ENCODE measurements around the gene VCPKMT. TPM values are rescaled to one million over a fixed set of nuclear protein-coding genes. Genes with fewer than 3 reads are reported as not detected.

VCPKMT gene
- total and polyA plus RNA-seq, 8 donors = 5.8 to 21.5 (median 15.6) TPM

DNA sequence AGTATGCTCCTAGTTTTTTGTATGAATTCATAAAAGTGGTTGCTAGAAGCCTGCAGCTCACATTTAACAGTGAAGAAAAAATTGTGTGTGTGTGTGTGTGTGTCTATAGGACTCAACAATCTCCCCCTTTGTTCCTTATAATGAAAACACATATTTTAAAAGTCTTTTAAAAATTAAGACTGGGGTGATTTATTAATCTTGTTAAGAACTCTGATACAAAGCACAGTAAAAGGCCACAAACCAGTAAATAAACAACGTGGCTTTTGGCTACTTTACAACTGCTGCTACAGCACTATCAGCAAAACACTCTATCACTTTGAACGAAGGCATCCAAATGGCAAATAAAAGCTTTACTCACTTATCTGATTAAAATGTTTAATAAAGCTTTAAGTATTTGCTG is 594 bp upstream of the VCPKMT start:
- DNase-seq (peak in 1 of 4 donors; percentile 51), ATAC-seq (peak; percentile 1)
- peaks cover 6 to 26% of the 10 kb centered on the region in 2 donors for H3K4me1 ChIP-seq
- H3K4me3 ChIP-seq = peak overlapping the region; percentile 56 to 71
- H3K27me3 ChIP-seq = no peaks in the 10 kb centered on the region
- peak overlapping the region; percentile 84 to 94 for H3K27ac ChIP-seq
- peaks cover 0 to 58% of the 10 kb centered on the region in 2 donors for H3K36me3 ChIP-seq
- intact Hi-C loops (cut with DNase I) = no loop called here
- TF ChIP-seq, protein P1, sequence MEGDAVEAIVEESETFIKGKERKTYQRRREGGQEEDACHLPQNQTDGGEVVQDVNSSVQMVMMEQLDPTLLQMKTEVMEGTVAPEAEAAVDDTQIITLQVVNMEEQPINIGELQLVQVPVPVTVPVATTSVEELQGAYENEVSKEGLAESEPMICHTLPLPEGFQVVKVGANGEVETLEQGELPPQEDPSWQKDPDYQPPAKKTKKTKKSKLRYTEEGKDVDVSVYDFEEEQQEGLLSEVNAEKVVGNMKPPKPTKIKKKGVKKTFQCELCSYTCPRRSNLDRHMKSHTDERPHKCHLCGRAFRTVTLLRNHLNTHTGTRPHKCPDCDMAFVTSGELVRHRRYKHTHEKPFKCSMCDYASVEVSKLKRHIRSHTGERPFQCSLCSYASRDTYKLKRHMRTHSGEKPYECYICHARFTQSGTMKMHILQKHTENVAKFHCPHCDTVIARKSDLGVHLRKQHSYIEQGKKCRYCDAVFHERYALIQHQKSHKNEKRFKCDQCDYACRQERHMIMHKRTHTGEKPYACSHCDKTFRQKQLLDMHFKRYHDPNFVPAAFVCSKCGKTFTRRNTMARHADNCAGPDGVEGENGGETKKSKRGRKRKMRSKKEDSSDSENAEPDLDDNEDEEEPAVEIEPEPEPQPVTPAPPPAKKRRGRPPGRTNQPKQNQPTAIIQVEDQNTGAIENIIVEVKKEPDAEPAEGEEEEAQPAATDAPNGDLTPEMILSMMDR (IDR thresholded peaks at IDR 0.05) = no peak
- H3K9me3 ChIP-seq = no peaks in the 10 kb centered on the region

DNA sequence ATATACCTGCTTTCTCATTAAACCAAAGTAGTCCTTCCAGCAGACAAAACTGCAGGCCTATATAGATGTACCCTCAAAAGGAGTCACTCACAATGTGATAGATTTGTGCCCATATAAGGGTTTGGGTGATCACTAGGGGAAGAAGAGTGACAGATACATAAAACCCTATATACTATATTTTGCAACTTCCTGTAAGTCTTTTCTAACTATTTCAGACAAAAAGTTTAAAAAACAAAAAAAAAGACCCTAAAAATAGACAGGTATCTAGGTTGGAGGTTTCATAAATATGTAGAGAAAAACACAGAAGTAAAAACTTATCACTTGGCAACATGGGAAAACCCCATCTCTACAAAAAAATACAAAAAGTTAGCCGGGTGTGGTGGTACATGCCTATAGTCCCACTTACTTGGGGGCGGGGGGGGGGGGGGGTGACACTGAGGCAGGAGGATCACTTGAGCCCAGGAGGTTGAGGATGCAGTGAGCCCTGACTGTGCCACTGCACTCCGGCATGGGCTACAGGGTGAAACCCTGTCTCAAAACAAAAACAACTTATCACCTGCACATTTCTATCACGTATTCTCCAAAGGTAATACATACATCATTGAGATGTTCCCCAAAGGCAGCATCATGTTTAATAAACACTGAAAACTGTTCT is 2.9 kb downstream of the VCPKMT start:
- Histone ChIP-seq H3K9me3 (no peaks in the 10 kb centered on the region), H3K36me3 (peaks cover 0 to 70% of the 10 kb centered on the region in 2 donors), H3K4me1 (peaks cover 6 to 26% of the 10 kb centered on the region in 2 donors), H3K27me3 (no peaks in the 10 kb centered on the region), H3K4me3 (no peak overlapping the region), H3K27ac (no peak overlapping the region)
- DNase-seq (no peak), ATAC-seq (no peak)
- intact Hi-C loops (cut with DNase I) = no loop called here
- TF ChIP-seq, protein P1 (IDR thresholded peaks at IDR 0.05) = no peak

DNA sequence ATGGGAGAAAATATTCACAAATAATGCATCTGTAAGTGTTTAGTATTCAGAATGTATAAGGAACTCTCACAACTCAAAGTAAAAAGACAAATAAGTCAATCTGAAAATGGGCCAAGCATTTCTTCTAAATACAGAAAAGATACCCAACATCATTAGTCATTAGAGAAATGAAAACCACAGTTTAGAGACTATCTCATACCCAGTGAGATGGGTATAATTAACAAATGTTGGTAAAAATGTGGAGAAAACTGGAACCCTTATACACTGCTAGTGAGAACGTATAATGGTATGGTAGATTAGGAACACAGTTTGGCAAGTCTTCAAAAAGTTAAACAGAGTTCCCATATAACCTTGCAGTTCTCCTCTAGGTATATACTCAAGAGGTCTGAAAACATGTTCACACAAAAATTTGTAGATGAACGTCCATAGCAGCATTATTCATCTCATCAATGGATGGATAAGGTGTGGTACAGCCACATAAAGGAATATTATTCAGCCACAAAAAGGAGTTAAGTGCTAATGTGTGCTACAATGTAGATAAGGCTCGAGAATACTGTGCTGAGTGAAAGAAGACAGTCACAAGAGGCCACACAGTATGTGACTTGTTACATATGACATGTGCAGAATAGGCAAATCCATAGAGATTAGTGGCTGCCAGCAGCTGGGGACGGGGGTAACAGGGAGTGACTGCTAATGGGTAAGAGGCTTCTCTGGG is 5.9 kb downstream of the VCPKMT start:
- H3K27me3 ChIP-seq = no peaks in the 10 kb centered on the region
- H3K36me3 ChIP-seq = peaks cover 0 to 80% of the 10 kb centered on the region in 2 donors
- no peak for ATAC-seq
- DNase-seq = no peak
- H3K27ac ChIP-seq = no peak overlapping the region
- intact Hi-C loops (cut with DNase I) = no loop called here
- H3K9me3 ChIP-seq = no peaks in the 10 kb centered on the region
- H3K4me3 ChIP-seq = no peak overlapping the region
- peaks cover 3 to 12% of the 10 kb centered on the region in 2 donors for H3K4me1 ChIP-seq
- TF ChIP-seq, protein P1 (IDR thresholded peaks at IDR 0.05) = no peak

DNA sequence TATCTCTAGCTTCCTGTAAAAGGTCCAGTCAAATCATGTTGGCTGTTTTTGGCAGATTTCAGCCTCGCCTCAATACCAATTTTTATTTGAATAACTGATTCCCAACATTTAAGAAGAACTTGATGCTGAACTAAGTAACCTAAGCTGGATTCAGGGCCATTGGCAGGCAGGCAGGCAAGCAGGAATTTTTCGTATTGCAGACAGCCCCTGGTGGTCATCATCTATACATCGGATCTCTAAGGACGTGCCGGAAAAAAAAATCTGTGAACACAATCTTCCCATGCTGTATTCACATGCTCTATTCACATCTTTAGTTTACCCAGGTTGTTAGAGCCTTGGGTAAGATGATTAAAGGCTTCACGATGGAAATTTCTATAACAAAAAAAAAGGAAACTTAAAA is 7.0 kb downstream of the VCPKMT start:
- TF ChIP-seq, protein P1 (IDR thresholded peaks at IDR 0.05) = no peak
- Histone ChIP-seq H3K27me3 (no peaks in the 10 kb centered on the region), H3K36me3 (peaks cover 0 to 74% of the 10 kb centered on the region in 2 donors), H3K27ac (no peak overlapping the region), H3K9me3 (no peaks in the 10 kb centered on the region), H3K4me3 (no peak overlapping the region), H3K4me1 (peaks cover 0 to 5% of the 10 kb centered on the region in 2 donors)
- intact Hi-C loops (cut with DNase I) = no loop called here
- no peak for ATAC-seq
- DNase-seq = no peak

DNA sequence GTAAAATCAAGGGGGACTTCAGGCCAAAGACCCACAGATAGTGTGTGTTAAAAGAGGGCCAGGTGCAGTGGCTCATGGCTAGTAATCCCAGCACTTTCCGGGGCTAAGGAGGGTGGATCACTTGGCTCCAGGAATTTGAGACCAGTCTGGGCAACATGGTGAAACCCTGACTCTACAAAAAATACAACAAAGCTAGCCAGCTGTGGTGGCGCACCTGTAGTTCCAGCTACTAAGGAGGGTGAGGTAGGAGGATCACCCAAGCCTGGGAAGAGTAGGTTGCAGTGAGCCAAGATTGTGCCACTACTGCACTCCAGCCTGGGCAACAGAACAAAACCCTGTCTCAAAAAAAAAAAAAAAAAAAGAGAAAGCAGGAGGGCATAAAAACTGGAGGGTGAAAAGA is 8.5 kb downstream of the VCPKMT start:
- ATAC-seq = peak; percentile 58
- H3K27me3 ChIP-seq = no peaks in the 10 kb centered on the region
- no peaks in the 10 kb centered on the region for H3K9me3 ChIP-seq
- peaks cover 0 to 59% of the 10 kb centered on the region in 2 donors for H3K36me3 ChIP-seq
- TF ChIP-seq, protein P1 (IDR thresholded peaks at IDR 0.05) = no peak
- no peak overlapping the region for H3K4me3 ChIP-seq
- peaks cover 0 to 4% of the 10 kb centered on the region in 2 donors for H3K4me1 ChIP-seq
- H3K27ac ChIP-seq = peak overlapping the region in 1 of 2 donors; percentile 34
- DNase-seq = no peak
- intact Hi-C loops (cut with DNase I) = no loop called here
